Chondrocyte (in vitro differentiated cells): ENCODE data around the gene BCLAF1. TPM values are rescaled to one million over a fixed set of nuclear protein-coding genes. Genes with fewer than 3 reads are reported as not detected.

Source experiments
- DNase-seq: peaks from one replicate; pipeline ENCODE4 v3.0.0; 2021; ENCODE audit warnings: mixed read lengths, low spot score
- H3K27ac Mint-ChIP-seq: one replicate; pipeline ENCODE4 v1.8.0; 2021; ENCODE audit warnings: mild to moderate bottlenecking, moderate library complexity, mixed read lengths; ENCODE audit not compliant: unreplicated experiment
- H3K27me3 Mint-ChIP-seq: 2 replicates; pipeline ENCODE4 v1.8.0; 2021; ENCODE audit warnings: low read depth, mixed read lengths
- H3K36me3 Mint-ChIP-seq: 2 replicates; pipeline ENCODE4 v1.8.0; 2021; ENCODE audit warnings: low read depth, mixed read lengths
- H3K4me1 Mint-ChIP-seq: 2 replicates; pipeline ENCODE4 v1.8.0; 2021; ENCODE audit warnings: low read depth, mild to moderate bottlenecking, mixed read lengths
- H3K4me3 Mint-ChIP-seq: one replicate; pipeline ENCODE4 v1.8.0; 2021; ENCODE audit warnings: mild to moderate bottlenecking, moderate library complexity, mixed read lengths; ENCODE audit not compliant: unreplicated experiment
- H3K9me3 Mint-ChIP-seq: 2 replicates; pipeline ENCODE4 v1.8.0; 2021; ENCODE audit warnings: low read depth, mixed read lengths
- total RNA-seq: library from RNA; stranded (reverse); gene quantifications from 3 replicates; pipeline ENCODE4 v1.2.1, GENCODE V29; 2021
- TF ChIP-seq, protein P1 (sequence below): fragments of 200-600 bp; sonication (generic); IDR thresholded peaks from 2 replicates; pipeline ENCODE4 v1.5.0; 2021; ENCODE audit warnings: antibody characterized with exemption, mild to moderate bottlenecking, moderate library complexity

The BCLAF1 gene
- total RNA-seq, 1 donor from 2014 or later = 135 TPM

GRCh38 chr6:136318676-136319075, 29.0 kb upstream of the BCLAF1 start:
- H3K9me3 Mint-ChIP-seq = no peaks in the 10 kb centered on the region
- H3K27me3 Mint-ChIP-seq = peaks cover 17% of the 10 kb centered on the region
- H3K4me1 Mint-ChIP-seq = no peaks in the 10 kb centered on the region
- TF ChIP-seq, protein P1, sequence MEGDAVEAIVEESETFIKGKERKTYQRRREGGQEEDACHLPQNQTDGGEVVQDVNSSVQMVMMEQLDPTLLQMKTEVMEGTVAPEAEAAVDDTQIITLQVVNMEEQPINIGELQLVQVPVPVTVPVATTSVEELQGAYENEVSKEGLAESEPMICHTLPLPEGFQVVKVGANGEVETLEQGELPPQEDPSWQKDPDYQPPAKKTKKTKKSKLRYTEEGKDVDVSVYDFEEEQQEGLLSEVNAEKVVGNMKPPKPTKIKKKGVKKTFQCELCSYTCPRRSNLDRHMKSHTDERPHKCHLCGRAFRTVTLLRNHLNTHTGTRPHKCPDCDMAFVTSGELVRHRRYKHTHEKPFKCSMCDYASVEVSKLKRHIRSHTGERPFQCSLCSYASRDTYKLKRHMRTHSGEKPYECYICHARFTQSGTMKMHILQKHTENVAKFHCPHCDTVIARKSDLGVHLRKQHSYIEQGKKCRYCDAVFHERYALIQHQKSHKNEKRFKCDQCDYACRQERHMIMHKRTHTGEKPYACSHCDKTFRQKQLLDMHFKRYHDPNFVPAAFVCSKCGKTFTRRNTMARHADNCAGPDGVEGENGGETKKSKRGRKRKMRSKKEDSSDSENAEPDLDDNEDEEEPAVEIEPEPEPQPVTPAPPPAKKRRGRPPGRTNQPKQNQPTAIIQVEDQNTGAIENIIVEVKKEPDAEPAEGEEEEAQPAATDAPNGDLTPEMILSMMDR = no peak
- DNase-seq = no peak
- no peak overlapping the region for H3K27ac Mint-ChIP-seq
- no peaks in the 10 kb centered on the region for H3K36me3 Mint-ChIP-seq
- H3K4me3 Mint-ChIP-seq = no peak overlapping the region

DNA sequence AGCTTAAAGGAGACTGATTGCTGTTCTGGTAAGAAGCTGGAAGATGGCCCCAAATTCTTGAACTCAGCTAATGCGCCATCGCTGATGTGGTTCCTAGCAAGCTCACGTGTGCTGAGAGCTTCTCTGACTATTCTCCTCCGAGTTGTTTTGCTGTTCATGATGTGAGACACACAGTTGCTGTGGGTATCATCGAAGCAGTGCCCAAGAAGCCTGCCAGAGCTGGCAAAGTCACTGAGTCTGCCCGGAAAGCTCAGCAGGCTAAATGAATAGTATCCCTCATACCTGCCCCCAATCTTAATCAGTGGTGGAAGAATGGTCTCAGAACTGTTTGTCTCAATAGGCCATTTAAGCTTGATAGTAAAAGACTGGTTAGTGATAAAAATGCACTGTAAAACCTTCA, 28.3 kb upstream of the BCLAF1 start:
- no peaks in the 10 kb centered on the region for H3K36me3 Mint-ChIP-seq
- no peak overlapping the region for H3K4me3 Mint-ChIP-seq
- no peaks in the 10 kb centered on the region for H3K9me3 Mint-ChIP-seq
- no peak overlapping the region for H3K27ac Mint-ChIP-seq
- no peaks in the 10 kb centered on the region for H3K4me1 Mint-ChIP-seq
- H3K27me3 Mint-ChIP-seq = peaks cover 23% of the 10 kb centered on the region
- no peak for DNase-seq
- TF ChIP-seq, protein P1 = no peak

GRCh38 chr6:136317021-136317694, 27.5 kb upstream of the BCLAF1 start:
- Mint-ChIP-seq H3K4me3 (no peak overlapping the region), H3K27me3 (peaks cover 23% of the 10 kb centered on the region), H3K27ac (no peak overlapping the region), H3K4me1 (no peaks in the 10 kb centered on the region), H3K9me3 (no peaks in the 10 kb centered on the region), H3K36me3 (no peaks in the 10 kb centered on the region)
- no peak for DNase-seq
- TF ChIP-seq, protein P1 = peak; percentile 88

DNA sequence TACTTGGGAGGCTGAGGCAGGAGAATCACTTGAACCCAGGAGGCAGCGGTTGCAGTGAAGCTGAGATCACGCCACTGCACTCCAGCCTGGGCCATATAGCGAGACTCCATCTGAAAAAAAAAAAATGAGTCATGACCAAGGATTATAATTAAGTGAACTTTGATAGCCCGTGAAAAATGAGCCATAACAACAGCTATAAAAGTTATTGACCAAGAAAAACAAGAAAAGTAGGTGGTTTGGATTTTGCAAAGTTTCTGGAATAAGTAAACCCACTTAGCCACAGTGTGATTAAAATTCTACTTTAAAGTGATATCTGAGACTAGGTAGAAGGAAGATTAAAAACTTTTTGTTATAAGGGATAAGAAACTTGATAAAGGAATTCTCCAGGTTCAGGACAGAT, 25.9 kb upstream of the BCLAF1 start:
- TF ChIP-seq, protein P1 = no peak
- Mint-ChIP-seq H3K9me3 (no peaks in the 10 kb centered on the region), H3K36me3 (no peaks in the 10 kb centered on the region), H3K27ac (no peak overlapping the region), H3K4me1 (no peaks in the 10 kb centered on the region), H3K4me3 (no peak overlapping the region), H3K27me3 (peaks cover 23% of the 10 kb centered on the region)
- no peak for DNase-seq

GRCh38 chr6:136312975-136313374, 23.3 kb upstream of the BCLAF1 start:
- TF ChIP-seq, protein P1 = no peak
- no peaks in the 10 kb centered on the region for H3K9me3 Mint-ChIP-seq
- no peak for DNase-seq
- H3K27me3 Mint-ChIP-seq = peaks cover 28% of the 10 kb centered on the region
- no peaks in the 10 kb centered on the region for H3K36me3 Mint-ChIP-seq
- H3K4me3 Mint-ChIP-seq = no peak overlapping the region
- no peak overlapping the region for H3K27ac Mint-ChIP-seq
- no peaks in the 10 kb centered on the region for H3K4me1 Mint-ChIP-seq
